ENCODE measurements around the gene SLC16A10. TPM values are rescaled to one million over a fixed set of nuclear protein-coding genes. Genes with fewer than 3 reads are reported as not detected.

SLC16A10 gene
- total RNA-seq, 2 experiments from 2014 or later, result 13.4 to 13.8 TPM

DNA sequence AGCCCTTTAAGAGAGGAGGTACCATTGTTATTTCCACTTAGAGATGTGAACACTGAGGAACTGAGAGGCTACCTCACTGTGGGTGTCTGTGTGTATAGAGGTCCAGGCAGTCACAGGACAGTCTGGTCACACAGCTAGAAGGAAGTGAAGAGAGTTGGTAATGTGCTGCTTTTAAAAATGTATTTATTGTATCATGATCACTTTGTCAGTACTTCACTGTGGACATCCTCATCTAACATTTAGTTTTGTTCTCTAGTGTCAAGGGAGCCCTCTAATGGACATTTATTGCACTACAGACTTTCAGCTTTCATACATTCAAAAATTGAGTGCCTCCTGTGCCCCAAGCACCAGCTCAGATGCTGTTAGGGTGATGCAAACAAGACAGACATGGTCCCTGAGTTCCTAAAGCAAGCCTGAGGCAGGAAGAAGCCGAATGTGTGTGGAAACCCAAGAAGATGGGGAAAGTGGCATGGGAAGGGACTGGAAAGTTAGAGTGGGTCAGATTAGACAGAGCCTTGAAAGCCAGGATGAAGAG, 123.0 kb downstream of the SLC16A10 start:
- TF ChIP-seq, protein P1, sequence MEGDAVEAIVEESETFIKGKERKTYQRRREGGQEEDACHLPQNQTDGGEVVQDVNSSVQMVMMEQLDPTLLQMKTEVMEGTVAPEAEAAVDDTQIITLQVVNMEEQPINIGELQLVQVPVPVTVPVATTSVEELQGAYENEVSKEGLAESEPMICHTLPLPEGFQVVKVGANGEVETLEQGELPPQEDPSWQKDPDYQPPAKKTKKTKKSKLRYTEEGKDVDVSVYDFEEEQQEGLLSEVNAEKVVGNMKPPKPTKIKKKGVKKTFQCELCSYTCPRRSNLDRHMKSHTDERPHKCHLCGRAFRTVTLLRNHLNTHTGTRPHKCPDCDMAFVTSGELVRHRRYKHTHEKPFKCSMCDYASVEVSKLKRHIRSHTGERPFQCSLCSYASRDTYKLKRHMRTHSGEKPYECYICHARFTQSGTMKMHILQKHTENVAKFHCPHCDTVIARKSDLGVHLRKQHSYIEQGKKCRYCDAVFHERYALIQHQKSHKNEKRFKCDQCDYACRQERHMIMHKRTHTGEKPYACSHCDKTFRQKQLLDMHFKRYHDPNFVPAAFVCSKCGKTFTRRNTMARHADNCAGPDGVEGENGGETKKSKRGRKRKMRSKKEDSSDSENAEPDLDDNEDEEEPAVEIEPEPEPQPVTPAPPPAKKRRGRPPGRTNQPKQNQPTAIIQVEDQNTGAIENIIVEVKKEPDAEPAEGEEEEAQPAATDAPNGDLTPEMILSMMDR (IDR thresholded peaks at IDR 0.05), result peak; percentile 82
- H3K27ac Mint-ChIP-seq, result no peak overlapping the region
- H3K4me1 ChIP-seq (ENCODE audit: insufficient read depth, low read length), result no peaks in the 10 kb centered on the region
- no peaks in the 10 kb centered on the region for H3K27me3 ChIP-seq (ENCODE audit: control insufficient read depth in 1 of 2, insufficient read depth in 2 of 2, low read length in 2 of 2)
- no peak overlapping the region for H3K4me3 ChIP-seq (ENCODE audit: low read length)
- H3K36me3 ChIP-seq (ENCODE audit: insufficient read depth, low read length), result no peaks in the 10 kb centered on the region
- CTCF ChIA-PET, result interaction anchor here (0.6 to 2.2 kb wide), 15 partner anchors 9 to 331 kb away, joined by 3 to 21 read pairs (median 3); partner anchors contain the start of gene SLC16A10
- H3K9me3 Mint-ChIP-seq, result no peaks in the 10 kb centered on the region
- H3K36me3 Mint-ChIP-seq (ENCODE audit: low read depth), result peaks cover 4% of the 10 kb centered on the region
- H3K27me3 Mint-ChIP-seq, result no peaks in the 10 kb centered on the region
- intact Hi-C loops (cut with DNase I, micrococcal nuclease), result loop anchor here (1.0 to 10.0 kb wide), 7 partner anchors 122 to 685 kb away; no protein-coding TSS in a partner anchor
- H3K4me1 Mint-ChIP-seq (ENCODE audit: low read depth), result peaks cover 6% of the 10 kb centered on the region
- no peaks in the 10 kb centered on the region for H3K9me3 ChIP-seq (ENCODE audit: control insufficient read depth in 1 of 2, insufficient read depth in 1 of 2, low read length in 2 of 2)
- DNase-seq, result peak in 5 of 14 experiments; percentile 9 to 76 (median 68)
- ATAC-seq (ENCODE audit: poor library complexity), result peak; percentile 83
- POLR2A ChIA-PET, result interaction anchor here (0.5 to 1.4 kb wide), 4 partner anchors 10 to 807 kb away, joined by 3 to 6 read pairs (median 4); no protein-coding TSS in a partner anchor
- H3K27ac ChIP-seq (ENCODE audit: low read depth in 1 of 2, low read length in 2 of 2), result no peak overlapping the region
- no peak overlapping the region for H3K4me3 Mint-ChIP-seq

DNA sequence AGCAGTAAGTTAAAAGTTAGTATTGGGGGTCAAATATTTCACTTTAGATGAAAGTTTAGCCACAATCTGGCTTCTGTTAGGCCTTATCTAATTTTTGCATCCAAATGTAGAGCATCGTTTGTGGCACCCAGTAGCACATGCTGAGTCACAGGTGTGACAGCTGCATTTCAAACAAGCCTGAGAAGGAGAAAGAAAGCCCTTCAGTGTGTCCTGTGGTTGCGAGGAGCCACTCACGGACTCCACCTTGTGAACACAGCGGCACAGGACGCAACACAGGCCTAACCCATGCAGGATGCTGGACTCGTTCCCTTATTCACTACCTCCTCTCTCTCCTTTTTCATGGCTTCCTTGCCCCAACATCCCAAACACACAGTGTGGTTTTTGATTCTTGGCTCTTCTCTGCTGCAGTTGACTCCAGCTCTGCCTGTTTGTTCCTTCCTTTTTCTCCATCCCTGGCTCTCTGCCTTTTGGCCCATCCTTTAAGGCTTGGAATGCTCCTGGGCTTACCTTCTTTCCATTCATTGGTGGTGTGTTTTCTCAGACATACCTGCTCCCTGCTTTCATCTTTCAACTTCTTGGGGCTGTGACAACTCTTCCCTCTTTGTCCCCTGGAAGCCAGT, 124.2 kb downstream of the SLC16A10 start:
- TF ChIP-seq, protein P1 (IDR thresholded peaks at IDR 0.05), result no peak
- Histone ChIP-seq H3K9me3 (ENCODE audit: control insufficient read depth in 1 of 2, insufficient read depth in 1 of 2, low read length in 2 of 2) (no peaks in the 10 kb centered on the region), H3K4me1 (ENCODE audit: insufficient read depth, low read length) (no peaks in the 10 kb centered on the region), H3K4me3 (ENCODE audit: low read length) (no peak overlapping the region), H3K27ac (ENCODE audit: low read depth in 1 of 2, low read length in 2 of 2) (no peak overlapping the region), H3K27me3 (ENCODE audit: control insufficient read depth in 1 of 2, insufficient read depth in 2 of 2, low read length in 2 of 2) (no peaks in the 10 kb centered on the region), H3K36me3 (ENCODE audit: insufficient read depth, low read length) (no peaks in the 10 kb centered on the region)
- POLR2A ChIA-PET, result no interaction called here
- no peak overlapping the region for H3K4me3 Mint-ChIP-seq
- CTCF ChIA-PET, result no interaction called here
- peaks cover 6% of the 10 kb centered on the region for H3K4me1 Mint-ChIP-seq (ENCODE audit: low read depth)
- DNase-seq (no peak), ATAC-seq (ENCODE audit: poor library complexity) (no peak)
- H3K27me3 Mint-ChIP-seq, result no peaks in the 10 kb centered on the region
- intact Hi-C loops (cut with DNase I, micrococcal nuclease), result loop anchor here (2.0 to 10.0 kb wide), 3 partner anchors 529 to 687 kb away; no protein-coding TSS in a partner anchor
- H3K36me3 Mint-ChIP-seq (ENCODE audit: low read depth), result peaks cover 4% of the 10 kb centered on the region
- H3K27ac Mint-ChIP-seq, result no peak overlapping the region
- no peaks in the 10 kb centered on the region for H3K9me3 Mint-ChIP-seq

DNA sequence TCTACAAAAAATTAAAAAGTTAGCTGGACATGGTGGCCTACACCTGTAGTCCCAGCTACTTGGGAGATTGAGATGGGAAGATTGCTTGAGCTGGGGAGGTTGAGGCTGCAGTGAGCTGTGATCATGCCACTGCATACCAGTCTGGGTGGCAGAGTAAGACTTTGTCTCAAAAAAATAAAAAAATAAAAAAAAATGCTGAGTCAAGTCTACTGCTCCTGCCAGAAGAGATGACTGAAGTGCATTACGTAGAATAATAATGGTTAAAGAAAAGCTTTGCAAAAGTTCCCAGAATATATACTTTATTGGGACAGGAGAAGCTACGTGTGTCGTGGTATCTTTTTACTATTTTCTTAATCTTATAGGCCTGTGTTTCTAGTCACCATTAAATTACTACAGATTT, 125.3 kb downstream of the SLC16A10 start:
- Histone ChIP-seq H3K36me3 (ENCODE audit: insufficient read depth, low read length) (no peaks in the 10 kb centered on the region), H3K4me3 (ENCODE audit: low read length) (no peak overlapping the region), H3K27ac (ENCODE audit: low read depth in 1 of 2, low read length in 2 of 2) (no peak overlapping the region), H3K4me1 (ENCODE audit: insufficient read depth, low read length) (no peaks in the 10 kb centered on the region), H3K27me3 (ENCODE audit: control insufficient read depth in 1 of 2, insufficient read depth in 2 of 2, low read length in 2 of 2) (no peaks in the 10 kb centered on the region), H3K9me3 (ENCODE audit: control insufficient read depth in 1 of 2, insufficient read depth in 1 of 2, low read length in 2 of 2) (no peaks in the 10 kb centered on the region)
- Mint-ChIP-seq H3K9me3 (no peaks in the 10 kb centered on the region), H3K4me1 (ENCODE audit: low read depth) (peaks cover 6% of the 10 kb centered on the region), H3K36me3 (ENCODE audit: low read depth) (peaks cover 6% of the 10 kb centered on the region), H3K27me3 (no peaks in the 10 kb centered on the region), H3K4me3 (no peak overlapping the region), H3K27ac (no peak overlapping the region)
- ATAC-seq (ENCODE audit: poor library complexity), result no peak
- TF ChIP-seq, protein P1 (IDR thresholded peaks at IDR 0.05), result no peak
- intact Hi-C loops (cut with DNase I, micrococcal nuclease), result loop anchor here (5.0 to 10.0 kb wide), 2 partner anchors 530 to 688 kb away; no protein-coding TSS in a partner anchor
- ChIA-PET CTCF (no interaction called here), POLR2A (no interaction called here)
- no peak for DNase-seq
